ENCODE data around the gene HK1.

GRCh38 chr10:69321039-69321715, 42.9 kb downstream of the HK1 start:
- TF ChIP-seq POLR2A (IDR thresholded peaks at IDR 0.05), result no peak
- no peak for TF ChIP-seq CTCF (IDR thresholded peaks at IDR 0.05)
